Gastroesophageal sphincter (tissue), 4 donors: Measurements from ENCODE around the gene RALA. TPM values are rescaled to one million over a fixed set of nuclear protein-coding genes. Genes with fewer than 3 reads are reported as not detected.
A peak's percentile ranks its signal among the peaks of the same experiment; 100 is the strongest.

Source experiments
- ATAC-seq: fragments of 150-250 bp; one replicate; pipeline ENCODE4 v1.9.1; 2016; ENCODE audit warnings: mild to moderate bottlenecking, moderate library complexity
- H3K27ac ChIP-seq, 4 donors: fragments of 200-600 bp; sonication (generic) in 3 of 4; 1 replicate in 3 of 4; 2 replicates in 1 of 4; pipeline ENCODE4 v1.5.1; 2016 to 2019
- H3K27me3 ChIP-seq: fragments of 200-600 bp; sonication (generic); one replicate; pipeline ENCODE4 v1.5.1; 2019
- H3K36me3 ChIP-seq, 2 donors: fragments of 200-600 bp; sonication (generic); one replicate each; pipeline ENCODE4 v1.5.1; 2019; ENCODE audit warnings: control low read depth in 1 of 2
- H3K4me1 ChIP-seq, 3 donors: fragments of 200-600 bp; sonication (generic); 1 replicate in 2 of 3; 2 replicates in 1 of 3; pipeline ENCODE4 v1.5.1; 2016 to 2019; ENCODE audit warnings: control low read depth in 2 of 3
- H3K4me3 ChIP-seq, 2 donors: fragments of 200-600 bp; sonication (generic); one replicate each; pipeline ENCODE4 v1.5.1; 2019; ENCODE audit warnings: mild to moderate bottlenecking in 1 of 2, moderate library complexity in 1 of 2
- H3K9me3 ChIP-seq, 3 donors: fragments of 200-600 bp; sonication (generic); one replicate each; pipeline ENCODE4 v1.5.1; 2017 to 2019; ENCODE audit warnings: control low read depth in 2 of 3
- EP300 ChIP-seq: sonication (generic); formaldehyde crosslinking; IDR thresholded peaks from one replicate; pipeline ENCODE4 v1.6.1; 2017; ENCODE audit warnings: antibody characterized with exemption, mild to moderate bottlenecking
- POLR2A ChIP-seq, 2 donors: fragments of 450-650 bp; IDR thresholded peaks; one replicate each; pipeline ENCODE4 v1.6.1; 2017; ENCODE audit warnings: antibody characterized with exemption in 2 of 2, mild to moderate bottlenecking in 2 of 2, moderate library complexity in 1 of 2
- POLR2AphosphoS5 ChIP-seq: sonication (generic); formaldehyde crosslinking; IDR thresholded peaks from one replicate; pipeline ENCODE4 v1.6.1; 2017; ENCODE audit warnings: antibody characterized with exemption
- WGBS, 2 donors: methylation state at CpG; one replicate each; pipeline ENCODE4 v1.1.5; 2018; ENCODE audit warnings: low coverage in 1 of 2; 5-methylcytosine and 5-hydroxymethylcytosine counted together
- total RNA-seq, 4 donors: library from RNA; depleted of rRNA; stranded (reverse); fragments of >200 nt; gene quantifications; one replicate each; pipeline ENCODE4 v1.1.0, GENCODE V29; 2016
- TF ChIP-seq, protein P1 (sequence below), 4 experiments: fragments of 200-600 bp in 2 of 4; fragments of 450-650 bp in 2 of 4; sonication (generic) in 1 of 4; IDR thresholded peaks; one replicate each; pipeline ENCODE4 v1.5.1; 2017 to 2019; ENCODE audit warnings: antibody characterized with exemption in 4 of 4, mild to moderate bottlenecking in 2 of 4, moderate library complexity in 2 of 4

The RALA gene
- total RNA-seq, 4 donors from 2014 or later = 16.6 to 30.7 (median 21.0) TPM

DNA sequence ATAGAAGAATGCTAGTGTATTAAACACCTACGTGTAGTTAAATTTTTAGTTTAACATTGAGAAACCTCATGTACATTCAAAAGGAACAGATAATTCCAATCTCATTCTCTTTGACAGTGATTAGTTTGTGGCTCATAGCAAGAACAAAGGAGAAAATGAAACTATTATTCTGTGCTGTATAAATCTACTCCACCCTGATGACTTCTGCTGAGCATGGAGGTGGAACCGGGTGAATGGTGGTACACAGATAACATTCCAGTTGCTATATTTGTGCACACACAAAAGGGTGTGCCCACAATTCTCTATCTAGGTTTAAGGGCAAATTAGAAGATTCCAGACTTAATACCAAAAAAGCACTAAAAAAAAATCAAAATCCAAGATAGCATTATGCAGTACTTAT, 17.0 kb upstream of the RALA start:
- ATAC-seq = no peak
- Histone ChIP-seq H3K27ac (no peak overlapping the region), H3K27me3 (peaks cover 17% of the 10 kb centered on the region), H3K4me1 (peaks cover 0 to 13% (median 0%) of the 10 kb centered on the region in 3 donors), H3K36me3 (no peaks in the 10 kb centered on the region), H3K4me3 (no peak overlapping the region), H3K9me3 (no peaks in the 10 kb centered on the region)
- TF ChIP-seq POLR2AphosphoS5 = no peak
- 63 to 69% methylated on average over 2 of the region's 2 CpGs for WGBS, 2 donors

GRCh38 chr7:39606941-39607340, 16.4 kb upstream of the RALA start:
- peaks cover 17% of the 10 kb centered on the region for H3K27me3 ChIP-seq
- ATAC-seq = no peak
- H3K4me3 ChIP-seq = no peak overlapping the region
- H3K36me3 ChIP-seq = no peaks in the 10 kb centered on the region
- H3K4me1 ChIP-seq = peaks cover 0 to 13% (median 0%) of the 10 kb centered on the region in 3 donors
- H3K27ac ChIP-seq = no peak overlapping the region
- TF ChIP-seq, protein P1, sequence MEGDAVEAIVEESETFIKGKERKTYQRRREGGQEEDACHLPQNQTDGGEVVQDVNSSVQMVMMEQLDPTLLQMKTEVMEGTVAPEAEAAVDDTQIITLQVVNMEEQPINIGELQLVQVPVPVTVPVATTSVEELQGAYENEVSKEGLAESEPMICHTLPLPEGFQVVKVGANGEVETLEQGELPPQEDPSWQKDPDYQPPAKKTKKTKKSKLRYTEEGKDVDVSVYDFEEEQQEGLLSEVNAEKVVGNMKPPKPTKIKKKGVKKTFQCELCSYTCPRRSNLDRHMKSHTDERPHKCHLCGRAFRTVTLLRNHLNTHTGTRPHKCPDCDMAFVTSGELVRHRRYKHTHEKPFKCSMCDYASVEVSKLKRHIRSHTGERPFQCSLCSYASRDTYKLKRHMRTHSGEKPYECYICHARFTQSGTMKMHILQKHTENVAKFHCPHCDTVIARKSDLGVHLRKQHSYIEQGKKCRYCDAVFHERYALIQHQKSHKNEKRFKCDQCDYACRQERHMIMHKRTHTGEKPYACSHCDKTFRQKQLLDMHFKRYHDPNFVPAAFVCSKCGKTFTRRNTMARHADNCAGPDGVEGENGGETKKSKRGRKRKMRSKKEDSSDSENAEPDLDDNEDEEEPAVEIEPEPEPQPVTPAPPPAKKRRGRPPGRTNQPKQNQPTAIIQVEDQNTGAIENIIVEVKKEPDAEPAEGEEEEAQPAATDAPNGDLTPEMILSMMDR (IDR thresholded peaks at IDR 0.05) = no peak
- no peak for TF ChIP-seq POLR2A (IDR thresholded peaks at IDR 0.05)
- no peak for TF ChIP-seq EP300
- TF ChIP-seq POLR2AphosphoS5 = no peak
- 96 to 100% methylated on average over 1 to 2 of the region's 2 CpGs for WGBS, 2 donors
- H3K9me3 ChIP-seq = no peaks in the 10 kb centered on the region

DNA sequence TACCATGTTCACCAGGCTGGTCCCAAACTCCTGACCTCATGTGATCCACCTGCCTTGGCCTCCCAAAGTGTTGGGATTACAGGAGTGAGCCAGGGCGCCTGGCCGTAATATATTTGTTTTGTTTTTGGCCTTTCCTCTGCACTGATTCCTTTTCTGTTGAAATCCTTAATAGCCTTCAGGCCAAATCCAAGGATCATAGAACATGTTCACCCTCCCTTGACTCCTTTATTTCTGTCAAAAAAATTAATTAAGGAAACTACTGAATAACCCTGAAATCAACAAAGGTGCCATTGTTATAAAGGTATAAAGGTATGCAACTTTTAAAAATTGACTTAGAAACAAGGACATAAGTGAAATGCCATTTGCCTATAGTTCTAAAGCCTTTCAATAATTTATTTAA, 15.5 kb upstream of the RALA start:
- TF ChIP-seq, protein P1 (IDR thresholded peaks at IDR 0.05) = no peak
- no peak for TF ChIP-seq POLR2A (IDR thresholded peaks at IDR 0.05)
- TF ChIP-seq POLR2AphosphoS5 = no peak
- H3K27me3 ChIP-seq = peaks cover 17% of the 10 kb centered on the region
- WGBS, 2 donors = 88 to 89% methylated on average over 2 of the region's 2 CpGs
- H3K9me3 ChIP-seq = no peaks in the 10 kb centered on the region
- H3K4me1 ChIP-seq = peaks cover 0 to 13% (median 0%) of the 10 kb centered on the region in 3 donors
- no peaks in the 10 kb centered on the region for H3K36me3 ChIP-seq
- ATAC-seq = no peak
- no peak overlapping the region for H3K27ac ChIP-seq
- no peak overlapping the region for H3K4me3 ChIP-seq

DNA sequence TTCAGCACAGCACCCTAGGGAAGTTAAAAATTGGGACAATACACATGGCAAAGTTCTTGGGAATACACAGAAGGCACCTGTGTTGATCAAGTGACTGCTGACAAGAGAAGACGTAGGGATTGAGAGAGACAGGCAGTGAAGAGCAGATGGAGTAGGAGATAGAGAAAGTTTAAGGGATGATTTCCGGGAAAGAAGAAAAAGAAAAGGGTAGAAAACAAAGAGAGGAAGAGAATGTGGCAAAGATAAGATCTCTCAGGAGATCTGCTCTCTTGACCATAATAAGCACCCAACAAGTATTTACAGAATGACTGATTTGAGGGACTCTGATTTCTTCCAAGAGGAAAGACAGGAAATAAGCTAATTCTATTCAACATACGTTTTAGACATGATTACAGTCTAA, 15.1 kb upstream of the RALA start:
- TF ChIP-seq POLR2AphosphoS5 (no peak), POLR2A (IDR thresholded peaks at IDR 0.05) (no peak), EP300 (no peak)
- TF ChIP-seq, protein P1 (IDR thresholded peaks at IDR 0.05) = no peak
- peaks cover 17% of the 10 kb centered on the region for H3K27me3 ChIP-seq
- peaks cover 0 to 13% (median 0%) of the 10 kb centered on the region in 3 donors for H3K4me1 ChIP-seq
- no peak for ATAC-seq
- H3K9me3 ChIP-seq = no peaks in the 10 kb centered on the region
- H3K27ac ChIP-seq = no peak overlapping the region
- no peak overlapping the region for H3K4me3 ChIP-seq
- WGBS, 2 donors = 57 to 65% methylated on average over 1 to 3 of the region's 3 CpGs
- H3K36me3 ChIP-seq = no peaks in the 10 kb centered on the region

GRCh38 chr7:39609113-39609934, 14.0 kb upstream of the RALA start:
- Histone ChIP-seq H3K36me3 (no peaks in the 10 kb centered on the region), H3K4me3 (peak overlapping the region in 1 of 2 donors; percentile 43), H3K27me3 (peaks cover 26% of the 10 kb centered on the region), H3K9me3 (no peaks in the 10 kb centered on the region), H3K4me1 (peaks cover 0 to 13% (median 0%) of the 10 kb centered on the region in 3 donors), H3K27ac (peak overlapping the region in 3 of 4 donors; percentile 32 to 70 (median 38))
- ATAC-seq = peak; percentile 59
- 11 to 24% methylated on average over 10 to 21 of the region's 36 CpGs for WGBS, 2 donors
- no peak for TF ChIP-seq POLR2A (IDR thresholded peaks at IDR 0.05)
- no peak for TF ChIP-seq POLR2AphosphoS5
- TF ChIP-seq, protein P1 (IDR thresholded peaks at IDR 0.05) = no peak
- TF ChIP-seq EP300 = no peak
